GM18519 (cell line): ENCODE measurements around the gene ZBTB7B.

Experiments used
- ATAC-seq: cut with Tn5 transposase; IDR thresholded peaks from one replicate; pipeline ENCODE4 v1.9.1; 2021; ENCODE audit warnings: mild to moderate bottlenecking, moderate library complexity; ENCODE audit not compliant: unreplicated experiment, low FRiP score

Gene ZBTB7B

GRCh38 chr1:155033524-155033923 is 30.9 kb downstream of the ZBTB7B start, which contains the start of the genes DCST1 and DCST2:
DCST1 (plus strand) TSS chr1:155033824; CDS start chr1:155034037, 213 bp downstream.
DCST2 (minus strand) TSS chr1:155033781; CDS start chr1:155033701, 80 bp downstream.
- no peak for ATAC-seq

DNA sequence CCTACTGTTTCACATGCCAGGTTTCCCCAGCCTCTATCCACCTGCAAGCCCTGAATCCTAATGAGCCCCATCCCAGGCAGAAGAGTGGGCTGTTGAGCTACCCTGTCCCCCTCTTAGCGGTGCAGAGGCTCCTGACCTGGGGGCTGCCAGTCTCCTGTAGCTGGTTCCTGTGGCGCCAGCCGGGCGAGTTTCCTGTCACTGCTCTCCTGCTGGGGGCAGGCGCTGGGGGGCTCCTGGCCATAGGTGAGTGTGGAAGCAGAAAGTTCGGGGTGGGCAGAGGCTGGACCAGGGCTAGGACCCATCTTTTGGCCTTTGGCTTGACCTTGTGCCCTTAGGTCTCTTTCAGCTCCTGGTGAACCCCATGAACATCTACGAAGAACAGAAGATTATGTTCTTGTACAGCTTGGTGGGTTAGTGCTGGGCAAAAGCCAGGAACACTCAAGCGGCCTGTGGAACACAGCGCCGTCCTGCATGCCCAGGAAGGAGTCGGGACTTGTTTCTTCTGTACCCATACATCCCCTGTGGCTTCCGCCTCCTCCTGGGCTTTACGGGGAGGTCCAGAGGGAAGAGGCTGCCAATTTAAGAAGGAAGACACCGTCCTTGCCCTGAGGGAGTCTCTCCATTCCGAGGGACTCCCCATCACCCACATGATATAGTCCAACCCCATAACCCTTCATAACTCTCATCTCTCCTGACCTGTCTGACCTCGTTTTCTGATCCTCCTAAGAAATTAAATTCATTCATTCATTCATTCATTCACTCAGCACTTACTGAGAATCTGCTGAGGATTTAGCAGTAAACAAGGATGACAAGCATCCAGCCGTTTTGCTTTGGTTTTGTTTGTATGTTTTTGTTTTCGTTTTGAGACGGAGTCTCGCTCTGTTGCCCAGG is 32.0 kb downstream of the ZBTB7B start:
- ATAC-seq = no peak

- ATAC-seq = no peak
Observed at GRCh38 chr1:155035936-155036335, 33.3 kb downstream of the ZBTB7B start.

- ATAC-seq = no peak
Observed at GRCh38 chr1:155037043-155037442, 34.4 kb downstream of the ZBTB7B start.

DNA sequence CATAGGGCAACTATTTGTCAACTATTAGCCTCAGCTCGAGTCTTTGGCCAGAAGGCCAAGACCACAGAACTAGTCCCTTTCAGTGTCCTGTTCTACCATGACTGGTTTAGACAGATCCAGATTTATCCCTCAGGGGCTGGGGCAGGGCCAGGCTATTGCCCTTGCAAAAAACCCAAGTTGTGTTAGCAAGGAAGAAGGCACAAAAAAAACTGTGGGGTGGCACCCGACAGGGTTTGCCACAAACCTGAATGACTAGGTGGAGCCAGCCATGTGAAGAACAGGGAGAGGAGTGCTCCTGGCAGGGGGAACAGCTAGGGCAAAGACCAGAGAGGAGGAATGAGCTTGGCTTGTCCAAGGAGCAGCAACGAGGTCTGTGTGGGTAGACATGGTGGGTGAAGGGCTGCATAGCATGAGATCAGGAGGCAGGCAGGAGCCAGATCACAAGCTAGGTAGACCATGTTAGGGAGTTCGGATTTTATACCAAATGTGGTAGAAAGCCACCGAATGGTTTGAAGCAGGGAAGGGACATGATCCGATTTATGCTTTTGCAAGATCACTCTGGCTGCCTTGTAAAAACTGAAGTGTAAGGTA is 35.3 kb downstream of the ZBTB7B start:
- ATAC-seq = no peak

- no peak for ATAC-seq
Observed at GRCh38 chr1:155038602-155039307, 36.2 kb downstream of the ZBTB7B start.

DNA sequence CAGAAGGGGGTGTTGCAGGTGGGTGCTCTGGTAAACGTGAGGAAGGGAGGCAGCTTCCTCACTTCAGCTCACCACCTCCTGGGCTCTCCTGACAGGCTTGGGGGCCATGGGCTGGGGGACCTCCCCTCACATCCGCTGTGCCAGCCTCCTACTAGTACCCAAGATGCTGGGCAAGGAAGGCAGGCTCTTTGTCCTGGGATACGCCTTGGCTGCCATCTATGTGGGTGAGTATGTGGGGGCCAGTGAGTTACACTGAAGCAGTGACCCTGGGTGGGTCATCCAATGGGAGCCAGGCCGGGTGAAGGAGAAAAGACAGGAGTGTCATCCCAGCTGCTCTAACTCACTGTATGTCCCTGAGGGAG is 36.7 kb downstream of the ZBTB7B start:
- no peak for ATAC-seq

DNA sequence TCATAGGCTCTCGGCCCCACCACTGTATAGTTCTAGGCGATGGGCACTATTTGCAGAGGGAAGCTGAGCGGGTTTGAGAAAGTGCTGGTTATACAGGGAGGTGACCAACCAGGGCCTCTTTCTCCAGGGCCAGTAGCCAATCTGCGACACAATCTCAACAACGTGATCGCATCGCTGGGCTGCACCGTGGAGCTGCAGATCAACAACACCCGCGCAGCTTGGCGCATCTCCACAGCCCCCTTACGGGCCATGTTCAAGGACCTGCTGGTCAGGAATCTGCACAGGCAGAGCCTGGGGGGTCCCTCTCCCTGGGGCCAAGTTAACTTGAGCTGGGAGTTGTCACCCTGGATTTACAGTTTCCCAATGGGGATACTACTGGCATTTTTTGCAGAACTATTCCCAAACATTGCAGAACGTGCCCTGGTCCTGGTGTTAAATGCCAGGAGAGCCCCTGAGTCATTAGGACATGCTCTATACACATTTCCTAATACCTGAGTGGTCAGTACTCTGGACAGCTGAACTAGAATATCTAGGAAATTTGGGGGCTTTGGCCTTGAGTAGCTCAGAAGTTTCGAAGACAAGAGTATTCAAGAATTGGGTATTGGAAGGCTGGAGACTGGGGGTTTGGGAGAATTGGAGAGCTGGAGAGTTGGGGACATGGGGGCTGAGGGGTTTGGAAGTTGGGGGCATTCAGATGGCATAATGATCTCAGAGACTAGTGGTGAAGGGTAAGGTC is 37.9 kb downstream of the ZBTB7B start:
- ATAC-seq = no peak

DNA sequence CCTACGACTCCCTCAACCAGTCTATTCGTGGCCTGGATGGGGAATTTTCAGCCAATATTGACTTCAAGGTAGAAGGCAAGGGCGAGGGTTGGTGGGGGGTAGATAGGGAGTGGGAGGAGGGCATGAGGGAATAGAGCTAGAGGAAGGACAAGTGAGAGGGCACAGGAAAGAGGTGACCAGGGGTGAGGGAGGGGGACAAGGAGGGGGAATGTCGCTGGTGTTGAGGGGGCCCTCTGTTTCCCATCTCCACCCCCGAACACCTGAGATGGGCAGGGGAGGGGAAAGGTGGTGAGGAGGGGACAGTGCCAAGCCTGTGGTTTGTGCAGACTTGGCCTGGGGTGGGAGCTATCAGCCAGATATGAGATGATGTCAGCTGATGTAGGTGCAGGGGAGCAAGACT is 40.2 kb downstream of the ZBTB7B start:
- no peak for ATAC-seq

GRCh38 chr1:155043301-155043702 is 40.7 kb downstream of the ZBTB7B start:
- ATAC-seq = no peak

- no peak for ATAC-seq
Observed at GRCh38 chr1:155043793-155044192, 41.2 kb downstream of the ZBTB7B start.

DNA sequence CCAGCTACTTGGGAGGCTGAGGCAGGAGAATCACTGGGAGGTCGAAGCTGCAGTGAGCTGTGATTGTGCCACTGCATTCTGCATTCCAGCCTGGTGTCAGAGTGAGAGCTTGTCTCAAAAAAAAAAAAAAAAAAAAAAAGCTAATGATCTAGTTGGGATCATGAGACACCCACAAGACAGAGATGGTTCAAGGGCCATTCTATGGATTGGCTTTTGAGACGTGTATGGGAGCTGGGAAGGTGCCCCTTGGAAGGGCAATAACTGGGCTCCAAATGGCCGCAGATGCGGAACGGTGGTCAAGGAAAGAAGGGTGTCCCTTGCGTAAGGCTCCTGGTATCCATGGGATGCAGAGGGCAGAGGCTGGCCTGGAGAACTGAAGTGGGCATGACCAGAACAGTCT is 41.8 kb downstream of the ZBTB7B start:
- no peak for ATAC-seq

GRCh38 chr1:155044812-155045657 is 42.4 kb downstream of the ZBTB7B start:
- no peak for ATAC-seq

DNA sequence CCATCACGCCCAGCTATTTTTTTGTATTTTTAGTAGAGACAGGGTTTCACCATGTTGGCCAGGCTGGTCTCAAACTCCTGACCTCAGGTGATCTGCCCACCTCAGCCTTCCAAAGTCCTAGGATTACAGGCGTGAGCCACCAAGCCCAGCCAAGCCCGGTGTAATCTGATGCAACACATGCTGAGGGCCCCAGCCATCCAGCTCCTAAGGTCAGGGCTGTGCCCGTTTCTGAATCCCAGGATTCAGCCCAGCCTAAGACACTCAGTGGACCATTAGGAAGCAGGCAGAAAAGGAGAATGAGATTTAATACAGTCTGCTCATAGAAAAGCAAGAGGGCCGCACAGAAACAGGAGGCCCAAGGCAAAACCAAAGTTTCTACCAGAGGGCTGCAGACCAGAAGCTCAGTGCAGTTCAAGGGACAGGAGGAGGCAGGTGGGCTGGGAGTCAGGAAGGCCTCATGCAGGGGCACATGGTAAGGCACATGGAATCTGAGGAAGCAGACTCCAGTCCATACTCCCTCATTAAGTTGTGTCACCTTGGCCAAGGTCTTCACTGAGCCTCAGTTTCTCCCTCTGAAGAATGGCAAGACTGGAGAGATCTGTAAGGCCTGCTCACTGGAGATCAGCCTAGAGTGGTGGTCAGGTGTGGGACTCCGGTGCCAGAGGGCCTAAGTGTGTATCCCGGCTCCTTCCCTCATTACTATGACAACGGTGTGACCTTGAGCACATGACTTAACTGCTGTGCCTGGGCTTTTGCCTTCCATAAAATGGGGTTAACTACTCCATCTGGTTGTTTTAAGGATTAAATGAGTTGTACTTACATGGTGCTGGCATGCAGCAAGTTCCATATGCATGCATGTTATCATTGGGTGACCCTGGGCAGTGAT is 46.1 kb downstream of the ZBTB7B start:
- no peak for ATAC-seq

- no peak for ATAC-seq
Observed at GRCh38 chr1:155049651-155050559, 47.3 kb downstream of the ZBTB7B start.

GRCh38 chr1:155050560-155051341 is 48.1 kb downstream of the ZBTB7B start, which contains the start of gene ADAM15:
ADAM15 (plus strand) TSS chr1:155051316; CDS start chr1:155051387, 71 bp downstream.
- peak; percentile 44 for ATAC-seq

GRCh38 chr1:155051342-155051776 is 48.8 kb downstream of the ZBTB7B start:
- no peak for ATAC-seq
